Activated T-helper 17 cell treated with anti-CD3 and anti-CD28 coated beads, Interleukin-2, amount 50 U/mL, for 72 hours (primary cell): Measurements from ENCODE around the gene CCP110. TPM values are rescaled to one million over a fixed set of nuclear protein-coding genes. Genes with fewer than 3 reads are reported as not detected.

Source experiments
- ATAC-seq: fragments of 150-1000 bp; cut with Tn5 transposase; replicated peaks from 2 replicates; pipeline ENCODE4 v1.10.0; 2021; ENCODE audit warnings: mild to moderate bottlenecking, moderate library complexity
- H3K27ac Mint-ChIP-seq: one replicate; pipeline ENCODE4 v1.8.0; 2022; ENCODE audit warnings: mixed read lengths
- H3K27me3 Mint-ChIP-seq: one replicate; pipeline ENCODE4 v1.8.0; 2022; ENCODE audit warnings: mixed read lengths
- H3K36me3 Mint-ChIP-seq: one replicate; pipeline ENCODE4 v1.8.0; 2022; ENCODE audit warnings: low read depth, mild to moderate bottlenecking, mixed read lengths
- H3K4me1 Mint-ChIP-seq: one replicate; pipeline ENCODE4 v1.8.0; 2022; ENCODE audit warnings: mixed read lengths
- H3K4me3 Mint-ChIP-seq: one replicate; pipeline ENCODE4 v1.8.0; 2022; ENCODE audit warnings: mild to moderate bottlenecking, mixed read lengths
- H3K9me3 Mint-ChIP-seq: one replicate; pipeline ENCODE4 v1.8.0; 2022; ENCODE audit warnings: mixed read lengths
- total RNA-seq, 2 donors: library from RNA; stranded (reverse); gene quantifications; one replicate each; pipeline ENCODE4 v1.2.3, GENCODE V29; 2022

Gene CCP110
- total RNA-seq, 2 donors from 2014 or later, result 28.1 to 46.5 TPM

DNA sequence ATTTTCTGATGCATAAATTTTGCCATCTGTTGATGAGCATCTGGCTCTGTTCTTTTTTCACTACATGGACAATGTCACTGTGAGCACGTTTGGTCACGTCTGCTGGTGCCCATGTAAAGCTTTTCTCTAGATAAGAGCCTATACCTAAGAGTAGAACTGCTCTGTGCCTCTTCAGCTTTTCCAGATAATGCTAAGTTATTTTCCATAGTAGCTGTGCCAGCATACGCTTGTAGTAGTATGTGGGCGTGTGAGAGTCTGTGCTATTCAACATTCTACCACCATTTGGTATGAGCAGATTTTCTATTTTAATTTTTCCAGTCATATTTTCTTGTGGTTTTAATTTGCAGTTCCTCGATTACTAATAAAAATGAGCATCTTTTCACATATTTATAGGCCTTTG lies 64.9 kb downstream of the CCP110 start:
- Mint-ChIP-seq H3K27me3 (no peaks in the 10 kb centered on the region), H3K27ac (no peak overlapping the region), H3K4me1 (peaks cover 9% of the 10 kb centered on the region), H3K36me3 (peaks cover 81% of the 10 kb centered on the region), H3K4me3 (no peak overlapping the region), H3K9me3 (no peaks in the 10 kb centered on the region)
- peak; percentile 49 for ATAC-seq

DNA sequence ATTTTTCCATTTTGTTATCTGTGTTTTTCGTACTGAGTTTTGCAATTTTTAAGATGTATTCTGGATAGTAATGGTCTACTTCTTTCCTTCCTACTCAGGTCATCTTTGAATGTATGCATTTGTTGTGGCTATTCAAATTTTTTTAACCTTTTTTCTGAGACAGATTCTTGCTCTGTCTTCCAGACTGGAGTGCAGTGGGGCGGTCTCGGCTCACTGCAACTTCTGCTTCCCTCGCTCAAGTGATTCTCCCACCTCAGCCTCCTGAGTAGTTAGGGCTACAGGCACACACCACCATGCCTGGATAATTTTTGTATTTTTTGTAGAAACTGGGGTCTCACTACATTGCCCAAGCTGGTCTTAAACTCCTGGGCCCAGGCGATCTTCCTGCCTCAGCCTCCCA lies 65.4 kb downstream of the CCP110 start:
- Mint-ChIP-seq H3K9me3 (no peaks in the 10 kb centered on the region), H3K4me3 (no peak overlapping the region), H3K36me3 (peaks cover 81% of the 10 kb centered on the region), H3K4me1 (peaks cover 5% of the 10 kb centered on the region), H3K27me3 (no peaks in the 10 kb centered on the region), H3K27ac (peak overlapping the region; percentile 52)
- ATAC-seq, result no peak

DNA sequence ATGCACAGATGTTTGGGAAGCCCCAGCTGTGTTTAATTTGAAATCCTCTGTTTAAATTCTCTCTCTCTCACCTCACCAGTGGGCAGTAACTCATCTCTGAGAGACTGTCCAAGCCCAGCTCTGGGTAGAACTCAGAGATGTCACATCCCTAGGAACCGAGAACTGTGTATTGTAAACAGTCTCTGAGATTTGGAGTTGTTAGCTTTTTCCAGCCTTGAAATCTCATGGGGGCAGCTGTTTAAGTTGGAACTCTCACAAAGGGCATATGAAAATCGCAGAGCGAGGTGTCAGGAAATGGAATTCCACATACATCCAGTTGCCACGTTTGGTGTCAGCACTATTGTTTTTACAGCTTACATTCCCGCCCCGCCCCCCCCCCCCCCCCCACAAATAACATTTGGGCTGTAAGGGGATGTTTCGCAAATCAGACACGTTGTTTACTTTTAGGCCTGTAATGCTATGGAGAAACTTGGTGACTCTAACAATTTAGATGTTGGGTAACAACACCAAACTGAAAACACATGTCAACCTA lies 66.1 kb downstream of the CCP110 start:
- Mint-ChIP-seq H3K27me3 (no peaks in the 10 kb centered on the region), H3K27ac (no peak overlapping the region), H3K4me3 (no peak overlapping the region), H3K9me3 (no peaks in the 10 kb centered on the region), H3K36me3 (peaks cover 82% of the 10 kb centered on the region), H3K4me1 (peaks cover 5% of the 10 kb centered on the region)
- ATAC-seq, result no peak

DNA sequence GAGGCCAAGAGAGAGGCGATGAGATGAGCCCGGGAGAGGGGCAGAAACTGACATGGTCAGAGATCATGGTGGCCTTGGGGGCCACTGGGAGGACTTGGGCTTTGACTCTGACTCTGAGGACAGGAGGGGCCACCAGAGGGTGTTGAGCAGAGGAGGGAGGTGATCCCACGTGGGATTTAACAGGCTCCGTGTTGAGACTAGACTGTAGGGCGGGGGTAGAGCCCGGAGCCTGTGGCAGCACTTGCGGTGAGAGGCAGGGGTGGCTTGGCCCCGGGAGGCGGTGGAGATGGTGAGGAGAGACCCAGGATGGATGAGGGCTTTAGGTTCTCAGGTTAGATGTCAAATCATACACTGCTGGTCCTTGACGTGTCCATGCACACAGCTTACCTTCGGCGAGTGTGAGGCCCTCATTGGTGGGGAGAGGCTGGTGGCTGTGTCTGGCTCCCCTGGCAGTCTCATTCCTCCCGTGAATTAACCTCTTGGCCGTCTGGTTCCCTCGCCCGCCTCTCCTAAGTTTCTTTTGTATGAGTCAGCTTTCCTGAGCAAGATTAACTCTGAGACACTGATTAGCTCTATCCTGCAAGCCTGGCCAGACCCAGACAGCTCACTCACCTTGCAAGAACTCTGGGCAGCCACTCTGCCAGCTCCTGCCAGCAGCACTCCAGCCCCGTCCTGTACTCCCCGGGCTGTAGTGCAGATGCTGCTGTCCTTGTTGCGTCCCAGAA lies 71.5 kb downstream of the CCP110 start:
- H3K9me3 Mint-ChIP-seq, result no peaks in the 10 kb centered on the region
- ATAC-seq, result no peak
- no peak overlapping the region for H3K4me3 Mint-ChIP-seq
- H3K36me3 Mint-ChIP-seq, result peaks cover 63% of the 10 kb centered on the region
- no peaks in the 10 kb centered on the region for H3K4me1 Mint-ChIP-seq
- no peaks in the 10 kb centered on the region for H3K27me3 Mint-ChIP-seq
- no peak overlapping the region for H3K27ac Mint-ChIP-seq

DNA sequence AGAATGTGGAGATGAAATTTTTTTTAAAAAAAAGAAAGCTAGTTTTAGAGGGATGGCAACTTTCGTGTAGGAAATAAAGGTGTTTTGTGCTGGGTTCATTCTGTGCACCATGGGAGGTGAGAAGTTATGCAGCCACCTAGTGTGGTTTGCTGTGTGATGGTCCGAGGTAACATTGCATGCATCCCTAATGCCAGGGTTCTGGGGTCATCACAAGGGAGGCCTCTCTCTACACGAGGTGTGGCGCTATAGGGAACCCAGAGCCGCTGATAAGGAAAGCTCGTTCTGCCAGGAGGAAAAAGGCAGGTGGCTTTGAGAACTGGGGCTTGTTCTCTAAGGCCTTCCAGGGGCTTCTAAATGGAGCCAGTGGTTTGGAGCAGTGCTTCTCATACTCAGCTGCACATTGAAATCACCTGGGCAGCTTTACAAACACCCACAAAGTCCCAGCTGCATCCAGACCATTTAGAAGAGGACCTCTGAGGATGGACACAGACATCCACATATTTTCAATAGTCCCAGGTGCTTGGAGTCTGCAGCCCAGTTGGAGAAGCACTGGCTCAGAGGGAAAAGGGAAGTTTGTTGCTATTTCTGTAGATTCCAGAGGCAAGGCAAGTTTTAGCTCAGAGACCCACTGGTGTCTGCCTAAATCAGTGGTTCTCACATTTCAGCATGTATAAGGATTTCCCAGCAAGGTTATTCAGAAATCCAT lies 75.2 kb downstream of the CCP110 start:
- Mint-ChIP-seq H3K27me3 (no peaks in the 10 kb centered on the region), H3K27ac (no peak overlapping the region), H3K4me1 (no peaks in the 10 kb centered on the region), H3K4me3 (no peak overlapping the region), H3K36me3 (peaks cover 57% of the 10 kb centered on the region), H3K9me3 (no peaks in the 10 kb centered on the region)
- ATAC-seq, result no peak

DNA sequence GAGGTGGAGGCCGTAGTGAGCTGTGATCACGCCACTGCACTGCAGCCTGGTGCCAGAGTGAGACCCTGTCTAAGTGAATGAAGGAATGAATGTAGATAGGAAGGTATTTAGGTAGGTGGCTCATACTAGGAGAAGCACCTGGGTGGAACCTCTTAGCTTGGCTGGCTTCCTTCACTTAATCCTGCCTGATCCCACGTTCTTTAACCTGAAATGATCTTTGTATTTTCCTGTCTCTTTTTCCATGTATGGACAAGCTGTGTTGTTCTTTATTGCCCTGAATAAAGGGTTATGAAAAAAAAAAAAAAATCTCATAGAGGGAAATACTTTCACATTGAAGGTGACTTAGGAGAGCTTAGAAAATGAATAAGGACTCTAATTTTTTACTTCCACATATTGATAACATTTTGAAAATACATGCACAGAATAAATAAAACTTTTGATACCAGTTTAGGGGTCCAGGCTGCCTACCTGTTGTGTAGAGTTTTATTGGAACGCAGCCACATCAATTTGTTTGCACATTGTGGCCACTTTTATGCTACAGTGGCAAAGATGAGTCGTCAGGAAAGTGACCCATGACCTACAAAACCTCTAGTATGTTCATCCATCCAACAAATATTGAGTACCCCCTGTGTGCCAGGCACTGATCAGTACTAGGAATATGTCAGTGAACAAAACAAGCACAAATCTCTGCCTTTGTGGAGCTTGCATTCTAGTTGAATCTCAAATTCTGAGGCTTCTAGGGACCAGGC lies 76.4 kb downstream of the CCP110 start:
- Mint-ChIP-seq H3K4me1 (no peaks in the 10 kb centered on the region), H3K4me3 (no peak overlapping the region), H3K36me3 (peaks cover 56% of the 10 kb centered on the region), H3K27me3 (no peaks in the 10 kb centered on the region), H3K27ac (no peak overlapping the region), H3K9me3 (no peaks in the 10 kb centered on the region)
- no peak for ATAC-seq

DNA sequence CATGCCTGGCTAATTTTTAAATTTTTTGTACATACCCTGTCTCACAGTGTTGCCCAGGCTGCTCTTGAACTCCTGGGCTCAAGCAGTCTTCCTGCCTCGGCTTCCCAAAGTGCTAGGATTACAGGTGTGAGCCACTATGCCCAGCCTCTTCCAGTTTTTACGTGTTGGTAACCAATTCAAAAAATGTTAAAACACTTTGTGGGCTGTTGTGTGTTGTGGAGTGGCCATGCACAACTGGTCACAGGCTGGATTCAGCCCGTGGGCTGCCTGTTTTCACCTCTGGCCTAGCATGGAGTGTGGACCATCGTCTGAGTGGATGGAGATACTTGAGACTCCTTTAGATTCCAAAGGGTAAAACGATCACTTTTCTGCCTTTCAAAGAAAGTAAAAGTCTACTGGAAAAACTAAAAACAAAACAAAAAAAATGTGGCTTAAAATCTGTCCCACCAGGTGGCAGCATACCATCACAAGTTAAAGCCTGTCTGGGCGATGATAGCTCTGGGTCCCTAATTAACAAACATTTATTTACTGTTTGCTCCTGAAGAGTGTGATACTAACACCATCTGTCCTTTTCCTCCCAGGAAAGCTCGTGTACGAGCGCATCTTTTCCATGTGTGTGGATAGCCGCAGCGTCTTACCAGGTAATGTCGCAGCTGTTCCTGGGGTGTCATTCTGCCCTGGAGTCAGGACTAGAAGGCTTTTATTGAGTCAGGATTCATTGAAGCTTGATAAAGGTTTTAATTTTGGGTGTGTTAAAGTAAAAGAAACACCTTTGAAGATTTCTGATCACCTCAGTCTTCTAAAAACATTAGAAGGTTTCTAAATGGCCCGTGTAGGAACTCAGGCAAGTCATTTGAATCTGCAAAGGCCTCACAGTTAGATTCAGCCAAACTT lies 77.6 kb downstream of the CCP110 start:
- Mint-ChIP-seq H3K36me3 (peaks cover 60% of the 10 kb centered on the region), H3K4me1 (no peaks in the 10 kb centered on the region), H3K4me3 (no peak overlapping the region), H3K27ac (no peak overlapping the region), H3K27me3 (no peaks in the 10 kb centered on the region), H3K9me3 (no peaks in the 10 kb centered on the region)
- ATAC-seq, result no peak

Other genes with a start within 250 kb of the CCP110 start
- gene CLEC19A, start 238.2 kb upstream of the CCP110 start, total RNA-seq, result not detected
- gene TMC5, start 106.1 kb upstream of the CCP110 start, total RNA-seq, result under 1 TPM; 0.09 to 0.32 TPM
- 10 to 100 TPM; 24.2 to 36.9 TPM for gene GDE1, start 1.8 kb upstream of the CCP110 start, total RNA-seq
- gene VPS35L, start 31.8 kb downstream of the CCP110 start, total RNA-seq, result 10 to 100 TPM; 38.2 to 40.8 TPM
- gene KNOP1, start 194.3 kb downstream of the CCP110 start, total RNA-seq, result 10 to 100 TPM; 15.6 to 26.6 TPM
- 1 to 10 TPM; 1.7 to 2.9 TPM for gene IQCK, start 194.3 kb downstream of the CCP110 start, total RNA-seq